GM18868 (cell line): ENCODE results near the gene ADAMTS2.
"Not testable (repeated sequence)": the region's sequence is repeated elsewhere in the genome, so short reads cannot be mapped to it uniquely, and the experiment has no call there.

Source experiments
- ATAC-seq: cut with Tn5 transposase; IDR thresholded peaks from one replicate; pipeline ENCODE4 v1.9.1; 2021; ENCODE audit warnings: mild to moderate bottlenecking, moderate library complexity; ENCODE audit not compliant: unreplicated experiment

ADAMTS2 gene

GRCh38 chr5:179327021-179327735 lies 18.1 kb downstream of the ADAMTS2 start:
- no peak for ATAC-seq

DNA sequence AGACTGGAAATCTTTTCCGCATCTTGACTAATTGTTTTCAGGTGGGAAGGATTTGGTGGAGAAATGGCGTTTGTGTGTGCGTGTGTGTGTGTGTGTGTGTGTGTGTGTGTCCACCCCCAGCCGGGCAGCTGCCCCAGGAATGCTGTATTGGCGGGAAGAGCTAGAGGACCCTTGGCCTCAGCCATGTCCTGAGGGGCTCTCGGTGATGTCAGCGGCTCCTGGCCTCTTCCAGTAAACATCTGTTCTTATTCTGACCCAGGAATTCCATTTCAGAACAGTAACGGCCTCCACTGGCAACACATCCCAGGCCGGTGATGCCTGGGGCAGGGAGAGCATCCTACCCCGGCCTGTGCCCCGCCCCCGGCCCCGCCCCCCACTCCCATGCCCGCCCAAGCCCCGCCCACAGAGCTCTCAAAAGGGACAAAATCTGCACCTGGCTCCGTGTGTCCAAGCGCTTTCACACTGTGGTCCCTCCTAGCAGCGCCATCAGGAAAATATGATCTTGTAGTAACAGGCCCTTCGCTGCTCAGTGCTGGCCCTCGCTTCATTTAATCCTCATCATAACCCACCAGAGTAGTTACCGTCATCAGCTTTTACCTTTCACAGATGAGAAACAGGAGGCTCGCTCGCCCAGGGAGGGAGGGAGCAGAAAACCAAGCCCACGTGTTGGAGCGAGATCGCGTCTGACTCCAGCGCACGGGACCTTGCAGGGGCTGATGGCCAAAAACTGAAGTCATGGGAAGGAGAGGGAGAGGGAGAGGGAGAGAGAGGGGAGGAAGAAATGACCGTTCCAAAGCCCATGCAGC lies 18.9 kb downstream of the ADAMTS2 start:
- ATAC-seq = no peak

GRCh38 chr5:179325296-179326031 lies 19.8 kb downstream of the ADAMTS2 start:
- no peak for ATAC-seq

DNA sequence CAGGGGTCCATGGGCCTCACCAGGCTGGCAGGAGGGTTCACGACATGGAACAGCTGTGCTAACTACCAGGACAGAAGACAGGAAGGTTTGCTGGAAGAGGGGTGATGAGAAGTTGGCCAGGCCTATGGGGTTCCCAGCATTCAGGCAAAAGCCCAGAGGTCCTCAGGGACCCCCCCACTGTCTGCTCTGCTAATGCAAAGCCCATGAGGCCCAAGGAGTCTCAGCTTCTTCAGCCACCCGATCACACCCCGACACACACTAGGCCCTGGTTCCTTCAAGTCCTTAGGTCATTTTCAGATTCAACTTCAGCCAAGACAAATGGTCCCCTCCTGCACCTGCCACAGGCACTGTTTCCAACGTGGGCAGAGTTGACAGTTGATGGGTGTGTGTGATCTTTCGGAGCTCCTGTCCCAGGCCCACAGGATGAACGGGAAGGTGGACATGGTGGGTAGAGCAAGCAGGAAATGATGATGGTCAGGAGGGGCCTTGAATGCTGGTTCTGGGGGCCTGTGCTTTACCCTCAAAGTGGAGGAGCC lies 20.4 kb downstream of the ADAMTS2 start:
- ATAC-seq = no peak

DNA sequence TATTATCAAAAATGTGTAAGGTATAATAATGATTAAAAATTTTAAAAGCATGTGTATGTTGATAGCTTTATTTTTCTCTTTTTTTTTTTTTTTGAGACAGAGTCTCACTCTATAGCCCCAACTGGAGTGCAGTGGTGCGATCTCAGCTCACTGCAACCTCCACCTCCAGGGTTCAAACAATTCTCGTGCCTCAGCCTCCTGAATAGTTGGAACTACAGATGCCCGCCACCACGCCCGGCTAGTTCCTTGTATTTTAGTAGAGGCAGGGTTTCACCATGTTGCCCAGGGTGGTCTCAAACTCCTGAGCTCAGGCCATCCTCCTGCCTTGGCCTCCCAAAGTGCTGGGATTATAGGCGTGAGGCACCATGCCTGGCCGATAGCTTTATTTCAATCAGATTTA lies 20.9 kb downstream of the ADAMTS2 start:
- not testable (repeated sequence) for ATAC-seq

GRCh38 chr5:179323026-179323870 lies 22.0 kb downstream of the ADAMTS2 start:
- ATAC-seq = no peak

DNA sequence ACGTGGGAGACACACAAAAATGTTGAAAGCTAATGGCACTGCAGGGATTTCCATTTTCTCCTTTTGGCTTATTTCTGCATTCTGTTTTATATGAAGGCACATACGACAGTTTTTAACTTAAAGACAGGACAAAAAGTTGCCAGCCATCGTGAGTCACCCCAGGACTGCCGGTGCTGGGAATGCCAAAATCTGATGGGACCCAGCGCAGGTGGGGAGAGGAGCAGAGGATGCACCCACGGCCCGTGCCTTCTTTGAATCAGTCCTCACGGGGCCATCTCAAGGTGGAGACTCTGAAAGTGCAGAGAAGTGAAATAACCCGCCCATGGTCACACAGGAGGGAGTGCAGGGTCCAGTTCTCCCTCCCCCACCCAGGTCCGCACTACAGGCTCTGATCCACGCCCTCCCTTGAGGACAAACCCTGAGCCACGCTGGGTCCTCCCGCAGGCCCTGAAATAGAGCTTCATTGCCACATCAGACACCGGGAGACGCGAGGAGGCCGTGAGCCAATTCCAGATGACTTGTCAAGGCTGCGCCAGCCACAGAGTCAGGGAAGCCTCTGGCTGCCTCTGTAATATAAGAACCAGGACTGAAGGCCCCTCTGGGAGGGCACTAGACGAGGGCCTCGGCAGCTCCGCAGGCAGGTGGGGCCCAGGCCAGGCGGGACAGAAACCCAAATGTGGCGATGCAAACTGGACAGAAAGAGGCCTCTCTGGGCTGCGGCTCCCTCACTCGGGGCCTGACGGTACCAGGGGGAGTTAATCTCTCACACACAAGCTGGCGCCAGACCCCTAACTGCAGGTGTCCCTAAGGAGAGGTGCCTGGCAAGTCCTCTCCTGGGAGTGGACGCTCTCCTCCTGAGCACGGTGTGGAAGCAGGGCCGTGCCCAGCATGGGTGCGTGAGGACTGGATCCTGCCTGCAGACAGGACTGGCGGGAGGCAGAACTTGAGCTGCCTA lies 22.9 kb downstream of the ADAMTS2 start:
- ATAC-seq = no peak

DNA sequence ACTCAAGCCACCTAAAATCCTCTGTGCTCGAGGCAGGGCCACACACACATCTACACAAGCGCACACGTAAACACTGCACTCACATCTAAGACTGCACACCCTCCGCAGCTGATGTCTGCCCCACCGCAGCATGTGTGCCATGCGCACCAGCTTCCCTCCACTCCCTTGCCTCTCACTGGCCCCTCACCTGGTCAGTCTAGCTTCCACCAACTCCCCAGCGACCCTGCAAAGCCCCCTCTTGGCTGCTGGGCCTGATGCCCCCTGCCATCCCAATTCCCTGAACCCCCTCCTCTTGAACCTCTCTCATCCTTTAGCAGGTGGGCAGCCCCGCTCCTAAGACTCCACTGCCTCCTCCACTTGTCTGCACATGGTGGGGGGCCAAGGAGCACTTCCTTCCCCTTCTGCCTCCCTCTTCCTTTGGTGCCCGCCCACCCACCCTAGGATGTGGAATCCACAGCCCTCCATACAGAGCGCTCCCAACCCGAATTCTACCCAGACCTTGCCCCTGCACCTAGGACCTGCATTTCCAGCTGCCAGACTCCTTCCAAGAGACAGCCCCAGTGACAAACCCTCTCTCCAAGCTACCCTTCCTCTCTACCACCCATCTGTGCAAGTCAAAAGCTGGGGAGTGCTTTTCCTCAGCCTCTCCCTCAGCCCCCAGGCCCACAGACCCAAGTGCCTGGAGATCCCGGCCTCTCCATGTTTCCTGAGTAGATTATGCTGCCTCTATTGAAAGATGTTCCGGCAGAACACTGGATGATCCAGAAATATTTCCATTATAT lies 23.9 kb downstream of the ADAMTS2 start:
- no peak for ATAC-seq

GRCh38 chr5:179319741-179320281 lies 25.4 kb downstream of the ADAMTS2 start:
- no peak for ATAC-seq

DNA sequence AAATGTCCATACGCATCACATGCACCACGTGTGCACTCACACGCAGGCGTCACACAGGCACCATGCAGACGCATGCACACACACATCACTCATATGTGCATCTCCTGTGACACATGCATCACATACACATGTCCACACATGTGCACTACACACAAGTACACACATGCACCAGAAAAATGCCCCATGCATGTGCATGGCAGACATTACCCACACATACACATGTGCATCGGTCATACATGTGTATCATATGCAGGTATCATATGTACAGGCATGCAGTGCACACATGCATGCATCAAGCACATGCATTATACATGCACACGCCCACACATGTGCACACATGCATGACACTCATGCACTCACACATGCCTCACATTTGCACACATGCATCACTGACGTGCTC lies 26.1 kb downstream of the ADAMTS2 start:
- ATAC-seq = no peak

- no peak for ATAC-seq
Measured at GRCh38 chr5:179318221-179318955, 26.9 kb downstream of the ADAMTS2 start.

DNA sequence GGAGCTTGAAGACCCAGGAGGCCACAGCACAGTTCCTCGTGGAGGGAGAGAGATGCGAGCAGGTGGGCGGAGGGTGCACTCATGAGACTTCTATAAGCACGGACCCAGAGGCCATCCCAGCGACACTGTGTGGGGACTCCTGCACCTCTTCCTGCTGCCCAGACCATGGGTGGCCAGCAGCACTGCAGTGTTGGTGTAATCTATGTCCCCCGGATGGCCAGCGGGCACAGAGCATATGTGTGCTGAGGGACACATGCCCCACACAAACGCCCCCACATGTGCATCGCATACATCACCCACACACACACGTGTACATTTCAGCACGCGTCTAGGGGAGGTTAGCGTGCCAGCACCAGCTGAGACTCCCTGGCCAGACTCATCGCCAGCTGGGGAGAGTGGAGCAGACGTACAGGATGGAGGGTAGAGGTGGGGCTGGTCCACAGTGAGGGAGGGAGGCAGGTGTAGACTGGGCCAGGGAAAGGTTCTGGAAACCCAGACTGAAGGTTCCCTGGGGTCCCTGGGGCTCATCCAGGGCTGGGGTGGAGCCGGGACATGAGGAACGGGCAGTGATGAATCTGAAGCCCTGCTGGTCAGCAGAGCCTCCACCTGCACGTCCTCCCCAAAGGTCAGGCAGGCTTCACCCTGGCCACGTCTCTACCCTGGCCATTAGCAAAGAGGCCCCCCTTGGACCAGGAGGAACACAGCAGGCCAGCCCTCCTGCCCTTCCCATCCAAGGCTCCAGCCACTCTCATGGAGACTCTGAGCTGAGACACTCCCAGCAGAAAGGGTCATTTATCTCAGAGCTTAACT lies 27.6 kb downstream of the ADAMTS2 start:
- ATAC-seq = no peak

DNA sequence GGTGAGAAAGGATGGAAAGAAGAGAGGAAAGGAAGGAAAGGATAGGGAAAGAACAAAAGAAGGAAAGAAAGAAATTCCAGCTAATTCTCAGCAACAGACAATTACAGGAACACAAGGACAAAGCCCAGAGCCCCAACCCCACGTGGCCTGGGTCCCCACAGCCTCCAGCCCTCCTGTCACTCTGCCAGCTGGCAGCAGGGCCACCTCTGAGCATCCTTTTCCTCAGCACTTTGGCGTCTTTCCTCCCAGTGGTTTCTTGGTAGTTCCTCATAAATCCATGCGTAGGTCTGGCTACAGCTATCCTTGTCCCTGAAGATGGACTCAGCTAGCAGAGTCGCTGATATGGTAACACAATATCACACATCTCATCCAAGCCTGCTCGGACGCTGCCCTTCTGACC lies 28.3 kb downstream of the ADAMTS2 start:
- no peak for ATAC-seq

DNA sequence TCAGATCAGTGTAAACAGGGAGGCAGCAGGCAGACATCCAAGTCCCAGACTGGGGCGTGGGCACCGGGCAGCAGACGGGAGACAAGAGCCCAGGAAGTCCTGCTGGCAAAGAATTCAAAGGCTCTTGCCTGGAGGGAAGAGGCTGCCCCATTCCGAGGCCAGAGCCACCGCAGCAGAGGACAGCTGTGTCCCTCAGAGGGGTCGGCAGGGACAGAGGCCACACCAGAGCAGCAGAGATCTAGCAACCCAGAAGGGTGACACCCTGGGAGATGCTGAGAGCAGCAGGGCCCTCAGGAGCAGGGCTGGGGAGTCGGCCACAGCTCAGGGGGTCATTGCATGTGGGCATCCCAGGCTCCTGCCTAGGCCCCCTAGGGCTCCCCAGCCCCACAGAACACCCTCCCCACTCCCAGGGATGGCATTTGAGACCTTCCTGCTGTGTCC lies 29.1 kb downstream of the ADAMTS2 start:
- no peak for ATAC-seq

- ATAC-seq = no peak
Measured at GRCh38 chr5:179315356-179315890, 29.8 kb downstream of the ADAMTS2 start.

DNA sequence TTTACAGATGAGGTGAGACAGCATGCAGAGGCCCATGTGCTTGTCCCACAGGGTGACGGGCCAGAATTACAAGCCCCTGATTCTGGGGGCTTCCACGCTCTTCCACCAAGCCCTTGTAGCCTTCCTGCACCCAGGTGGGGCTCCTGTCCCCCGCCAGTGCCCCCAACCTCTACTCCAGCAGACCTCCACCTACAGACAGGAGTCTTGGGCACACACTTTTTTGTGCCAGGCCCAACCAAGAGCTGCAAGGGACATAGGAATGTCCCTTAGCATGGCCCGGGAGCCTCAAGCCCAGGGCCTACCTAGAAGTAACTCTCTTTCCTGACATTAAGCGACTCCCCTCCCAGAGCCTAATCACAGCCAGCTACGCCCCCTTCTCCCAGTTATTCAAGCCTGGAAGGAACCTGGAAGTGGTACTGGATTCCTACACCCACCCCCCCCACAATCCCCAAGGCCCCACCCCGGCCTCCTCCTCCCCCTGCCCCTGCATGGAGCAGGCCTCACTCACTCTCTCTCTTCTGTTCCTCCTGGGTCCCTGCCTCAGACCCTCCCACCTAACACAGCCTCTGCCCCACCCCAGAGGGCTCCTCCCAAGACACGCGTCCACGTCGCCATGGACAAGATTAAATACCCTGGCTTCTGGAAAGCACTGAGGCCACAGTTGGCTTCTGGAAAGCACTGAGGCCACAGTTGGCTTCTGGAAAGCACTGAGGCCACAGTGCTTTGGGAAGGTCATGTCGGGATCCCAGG lies 30.5 kb downstream of the ADAMTS2 start:
- no peak for ATAC-seq
